ENCODE measurements around the gene SLC5A6.

SLC5A6 gene

DNA sequence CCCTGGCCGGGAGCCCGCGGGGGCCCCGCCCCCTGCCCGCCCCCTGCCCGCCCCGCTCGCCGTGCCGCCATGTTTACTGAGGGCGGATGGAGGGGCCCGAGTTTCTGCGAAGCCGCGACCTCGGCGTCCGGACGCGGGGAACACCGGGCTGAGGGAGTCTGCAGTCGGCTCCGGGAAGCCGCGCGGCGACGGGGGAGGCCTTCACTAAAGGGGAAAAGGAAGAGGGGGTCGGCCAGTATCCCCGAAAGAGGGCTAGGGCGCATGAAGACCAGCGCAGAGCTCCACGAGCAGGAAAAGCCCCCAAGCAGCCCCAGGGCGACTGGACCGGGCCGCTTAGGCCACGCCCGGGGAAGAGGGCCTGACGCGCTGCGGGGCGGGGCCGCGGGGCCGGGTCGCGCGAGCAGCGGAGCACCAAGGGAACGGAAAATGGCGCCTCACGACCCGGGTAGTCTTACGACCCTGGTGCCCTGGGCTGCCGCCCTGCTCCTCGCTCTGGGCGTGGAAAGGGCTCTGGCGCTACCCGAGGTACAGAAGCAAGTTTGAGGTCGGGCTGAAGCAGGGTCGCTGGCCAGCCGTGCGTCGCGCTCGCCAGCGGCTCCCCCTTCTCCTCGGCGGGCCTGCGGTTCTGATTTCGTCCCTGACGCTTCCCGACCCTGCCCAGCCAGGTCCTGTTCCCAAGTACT lies at the start of gene SLC5A6, which contains the start of gene ATRAID:
TSS of gene SLC5A6 (minus strand) at position 326 of the 683 bp plus-strand sequence. CDS start 4,618 bp downstream, outside the sequence.
TSS of gene ATRAID (plus strand) at position 99 of the 683 bp plus-strand sequence. CDS start at position 427, 328 bp downstream.
- peak; percentile 48 for DNase-seq (ENCODE audit: low read depth)

- DNase-seq (ENCODE audit: low read depth), result no peak
These were observed 49.3 kb upstream of the SLC5A6 start for GRCh38 chr2:27261241-27261925.

GRCh38 chr2:27258051-27258450 lies 46.0 kb upstream of the SLC5A6 start:
- no peak for DNase-seq (ENCODE audit: low read depth)

- DNase-seq (ENCODE audit: low read depth), result no peak
These were observed 44.9 kb upstream of the SLC5A6 start for GRCh38 chr2:27256855-27257454.

DNA sequence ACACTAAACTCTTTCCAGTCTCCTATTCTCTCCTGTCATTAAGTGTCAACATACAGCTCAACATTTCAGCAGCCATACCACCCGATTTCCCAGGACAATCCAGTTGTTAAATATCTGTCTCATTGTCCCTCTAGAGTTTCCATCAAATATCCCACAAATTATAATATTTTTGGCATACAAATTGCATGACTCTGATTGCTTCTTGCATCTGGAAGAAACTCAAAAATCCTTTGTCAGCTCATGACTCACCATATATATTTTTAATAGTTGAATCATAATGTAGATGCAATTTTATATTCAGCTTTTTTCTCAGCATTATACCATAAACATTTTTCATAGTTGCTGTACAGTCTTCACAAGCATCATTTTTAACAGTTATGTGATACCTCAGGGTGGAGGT lies 43.6 kb upstream of the SLC5A6 start:
- peak; percentile 11 for DNase-seq (ENCODE audit: low read depth)

DNA sequence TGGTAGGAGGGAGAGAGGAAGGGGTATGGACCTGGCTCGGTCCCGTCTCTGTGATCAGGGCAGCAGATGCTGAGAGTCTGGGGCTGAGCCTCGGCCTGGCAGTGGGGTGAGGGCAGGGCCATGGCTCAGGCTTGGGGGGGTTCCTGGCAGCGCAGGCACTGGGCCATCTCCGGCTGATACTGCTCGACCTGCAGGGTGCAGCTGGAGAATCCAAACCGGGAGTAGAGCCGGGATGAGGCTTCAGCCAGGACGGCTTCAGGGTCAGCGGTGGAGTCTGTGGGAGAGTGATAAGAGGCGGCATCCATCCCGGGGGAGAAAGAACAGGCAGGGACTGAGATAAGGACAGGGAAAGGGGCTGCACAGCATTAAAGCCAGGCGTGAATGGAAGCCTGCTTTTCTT lies 43.1 kb upstream of the SLC5A6 start:
- no peak for DNase-seq (ENCODE audit: low read depth)

DNA sequence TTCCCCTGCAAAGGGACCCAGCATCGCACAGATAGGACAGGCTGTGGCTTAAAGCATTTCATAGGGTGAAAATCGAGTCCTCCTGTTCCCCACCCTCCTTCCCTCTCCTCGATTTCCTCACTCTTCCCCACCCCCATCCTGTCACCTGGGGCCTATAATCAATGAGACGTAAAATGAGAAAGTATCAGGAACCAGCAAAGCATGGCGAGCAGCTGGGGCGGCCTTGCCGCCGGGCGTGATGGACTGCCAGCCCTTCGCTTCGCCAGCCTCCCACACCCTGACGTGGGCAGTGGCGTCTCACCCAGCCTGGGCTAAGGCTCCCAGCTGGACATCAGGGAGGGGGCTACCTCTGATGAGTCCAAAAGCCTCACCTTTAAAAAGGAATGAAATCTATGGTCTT lies 39.7 kb upstream of the SLC5A6 start:
- DNase-seq (ENCODE audit: low read depth), result no peak

DNA sequence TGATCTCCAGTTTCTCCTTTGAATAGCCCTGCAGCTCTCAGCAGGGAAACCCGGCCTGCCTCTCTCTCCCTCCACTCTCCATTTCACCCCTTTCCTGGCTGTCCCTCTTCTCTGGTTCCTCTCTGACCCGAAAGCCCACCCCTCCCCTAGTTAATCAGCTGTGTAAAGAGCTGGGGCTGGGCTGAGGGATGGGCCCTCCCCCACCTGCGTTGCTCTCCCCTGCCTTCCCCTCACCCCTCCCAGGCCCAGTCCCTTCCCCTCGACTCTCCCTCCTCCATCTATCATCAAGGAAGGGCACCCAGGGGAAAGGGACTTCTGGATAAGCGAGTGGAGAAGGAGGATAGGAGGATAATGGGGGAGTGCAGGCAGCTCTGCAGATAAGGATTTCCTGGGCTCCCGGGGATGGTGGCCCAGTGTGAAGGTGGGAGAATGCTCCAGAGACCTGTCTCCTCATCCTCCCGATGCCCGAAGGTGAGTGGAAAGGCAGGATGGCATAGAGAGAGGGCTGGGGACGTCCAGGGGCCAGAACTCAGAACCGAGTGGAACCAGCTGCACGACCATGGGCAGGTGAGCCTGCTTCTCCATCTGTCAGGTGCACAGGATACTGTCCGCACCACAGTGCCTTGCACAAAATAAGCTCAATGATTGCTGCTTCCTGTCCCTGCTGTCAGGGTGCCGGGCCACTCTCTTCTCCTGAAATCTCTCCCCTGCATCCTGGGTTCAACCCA lies 38.7 kb upstream of the SLC5A6 start:
- no peak for DNase-seq (ENCODE audit: low read depth)

- no peak for DNase-seq (ENCODE audit: low read depth)
These were observed 38.0 kb upstream of the SLC5A6 start for GRCh38 chr2:27249891-27250651.

DNA sequence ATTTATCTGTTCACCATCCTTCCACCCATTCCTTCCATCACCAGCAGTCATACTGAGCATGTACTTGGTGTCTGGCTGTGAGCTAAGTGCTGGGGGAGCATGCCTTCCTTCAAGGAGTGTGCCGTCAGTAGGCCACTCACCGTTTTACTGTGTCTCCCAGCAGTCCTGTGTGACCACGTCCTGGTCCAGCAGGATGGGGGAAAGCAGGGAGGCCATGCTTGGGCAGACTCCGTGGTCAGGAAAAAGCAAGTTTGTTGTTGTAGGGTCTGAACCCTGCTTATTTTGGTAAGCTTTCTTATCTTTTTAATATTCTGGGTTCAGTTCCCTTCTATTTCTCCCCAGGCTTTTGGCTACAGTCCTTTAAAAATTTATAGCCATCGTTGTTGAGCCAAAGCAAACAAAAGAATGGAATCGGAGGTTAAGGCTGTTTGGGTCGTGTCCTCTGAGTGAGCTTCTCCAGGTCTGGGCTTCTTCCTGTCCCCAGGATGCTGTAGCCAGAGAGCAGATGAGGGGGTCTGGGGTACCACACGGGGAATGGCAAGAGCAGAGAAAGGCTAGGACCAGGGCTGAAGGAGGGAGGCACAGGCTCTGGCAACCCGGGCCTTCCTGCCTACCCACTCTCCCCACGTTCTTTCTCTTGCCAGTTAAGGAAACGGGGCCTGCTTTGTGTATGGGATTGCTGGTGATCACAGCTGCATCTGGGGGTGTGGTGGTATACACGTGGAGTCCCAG lies 37.3 kb upstream of the SLC5A6 start:
- no peak for DNase-seq (ENCODE audit: low read depth)

GRCh38 chr2:27247893-27248292 lies 35.8 kb upstream of the SLC5A6 start:
- DNase-seq (ENCODE audit: low read depth), result no peak

- no peak for DNase-seq (ENCODE audit: low read depth)
These were observed 33.6 kb upstream of the SLC5A6 start for GRCh38 chr2:27245626-27246025.

DNA sequence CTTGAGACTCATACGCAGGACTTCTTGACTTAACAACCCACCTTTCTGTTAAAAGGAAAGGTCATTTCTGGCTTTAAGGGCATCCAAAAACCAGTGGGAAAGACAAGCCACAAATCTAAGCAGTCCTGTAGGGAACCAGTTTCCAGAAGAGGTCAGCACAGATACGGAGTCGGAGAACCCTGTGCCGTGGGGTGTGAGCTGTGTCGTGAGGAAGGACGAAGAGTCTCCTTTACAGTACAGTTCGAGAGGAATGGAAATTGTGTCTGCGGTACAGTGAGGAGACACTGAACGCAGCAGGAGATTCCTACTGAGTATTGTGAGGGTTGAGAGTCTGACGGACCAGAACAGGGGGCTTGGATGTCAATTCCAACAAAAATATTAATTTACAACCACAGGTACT lies 33.0 kb upstream of the SLC5A6 start:
- DNase-seq (ENCODE audit: low read depth), result no peak

DNA sequence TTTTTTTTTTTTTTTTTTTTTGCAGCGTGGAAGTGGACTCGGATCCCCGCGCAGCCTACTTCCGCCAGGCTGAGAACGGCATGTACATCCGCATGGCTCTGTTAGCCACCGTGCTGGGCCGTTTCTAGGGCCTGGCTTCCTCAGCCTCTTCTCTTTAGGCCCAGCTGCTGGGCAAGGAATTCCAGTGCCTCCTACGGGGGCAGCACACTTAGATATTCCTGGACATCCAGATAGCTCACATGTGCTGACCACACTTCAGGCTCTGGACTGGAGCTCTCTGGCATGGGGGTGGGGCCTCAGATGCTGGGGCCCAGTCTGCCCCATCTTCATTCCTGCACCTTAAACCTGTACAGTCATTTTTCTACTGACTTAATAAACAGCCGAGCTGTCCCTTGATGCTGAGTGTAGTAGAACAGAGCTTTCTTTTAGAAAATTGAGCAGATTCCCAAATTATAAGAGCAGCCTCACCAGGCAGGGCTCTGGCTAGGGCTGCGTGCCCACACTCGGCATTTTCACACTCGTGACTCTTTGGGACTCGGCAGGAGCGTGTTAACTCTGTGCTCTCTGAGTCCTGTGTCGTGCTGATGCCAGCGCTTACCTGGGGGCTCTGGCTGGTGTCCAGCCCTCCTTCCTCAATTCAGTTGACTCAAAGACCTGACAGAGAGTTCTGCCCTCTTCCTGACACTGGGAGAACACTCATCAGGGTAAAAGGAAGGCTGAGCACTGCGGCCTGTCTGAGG lies 31.5 kb upstream of the SLC5A6 start:
- no peak for DNase-seq (ENCODE audit: low read depth)

DNA sequence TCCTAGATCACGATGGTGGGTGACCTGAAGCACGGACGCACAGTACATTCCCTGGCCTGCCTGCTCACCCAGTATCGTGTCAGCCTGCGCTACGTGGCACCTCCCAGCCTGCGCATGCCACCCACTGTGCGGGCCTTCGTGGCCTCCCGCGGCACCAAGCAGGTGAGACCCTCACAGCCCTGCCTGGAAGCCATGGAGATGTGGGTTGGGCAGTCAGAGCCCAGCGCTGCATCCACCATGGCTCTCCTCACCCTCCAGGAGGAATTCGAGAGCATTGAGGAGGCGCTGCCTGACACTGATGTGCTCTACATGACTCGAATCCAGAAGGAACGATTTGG lies 30.5 kb upstream of the SLC5A6 start:
- DNase-seq (ENCODE audit: low read depth), result no peak

DNA sequence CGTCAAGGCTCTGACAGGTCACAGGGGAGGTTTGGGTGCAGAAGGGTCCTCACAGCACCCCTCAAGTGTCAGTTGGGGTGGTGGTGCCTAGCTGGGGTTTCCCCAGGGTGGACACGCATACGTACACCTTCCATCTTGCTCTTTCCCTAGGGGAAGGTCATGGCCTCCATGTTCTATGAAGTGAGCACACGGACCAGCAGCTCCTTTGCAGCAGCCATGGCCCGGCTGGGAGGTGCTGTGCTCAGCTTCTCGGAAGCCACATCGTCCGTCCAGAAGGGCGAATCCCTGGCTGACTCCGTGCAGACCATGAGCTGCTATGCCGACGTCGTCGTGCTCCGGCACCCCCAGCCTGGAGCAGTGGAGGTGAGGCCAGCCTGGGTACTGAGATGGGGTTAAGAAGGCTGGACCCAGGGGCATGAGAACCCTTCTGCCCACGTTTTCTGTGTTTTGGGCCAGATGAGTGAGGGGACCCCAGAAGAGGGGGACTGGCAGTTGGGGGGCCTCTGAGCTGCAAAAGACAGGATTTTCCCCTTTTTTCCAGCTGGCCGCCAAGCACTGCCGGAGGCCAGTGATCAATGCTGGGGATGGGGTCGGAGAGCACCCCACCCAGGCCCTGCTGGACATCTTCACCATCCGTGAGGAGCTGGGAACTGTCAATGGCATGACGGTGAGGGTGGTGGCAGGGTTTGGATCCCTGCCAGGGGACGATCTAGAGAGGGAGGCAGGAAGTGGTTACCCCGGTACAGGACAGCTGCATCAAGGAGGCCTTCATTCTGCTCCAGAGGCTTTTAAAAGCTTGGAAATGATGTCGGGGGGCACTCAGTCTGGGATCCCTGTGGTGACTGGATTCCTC lies 29.9 kb upstream of the SLC5A6 start:
- no peak for DNase-seq (ENCODE audit: low read depth)

DNA sequence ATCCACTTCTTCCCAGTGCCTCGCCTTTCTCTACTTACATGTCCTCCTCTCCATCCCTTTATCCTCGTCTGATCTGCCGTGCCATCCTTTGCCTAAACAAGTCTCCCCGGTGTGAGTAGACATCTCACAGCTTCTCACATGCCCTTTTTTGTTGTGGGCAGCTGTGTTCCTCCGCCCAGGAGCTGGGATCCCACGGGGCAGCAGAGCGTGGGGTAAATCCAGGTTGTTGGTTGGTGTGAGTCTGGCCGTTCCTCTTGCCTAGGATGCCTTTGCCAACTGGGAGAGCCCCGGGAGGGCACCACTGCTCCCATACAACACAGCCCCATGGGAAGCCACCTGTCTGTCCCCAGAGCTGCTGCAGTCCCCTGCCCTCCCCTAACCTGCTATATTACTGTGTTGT lies 28.3 kb upstream of the SLC5A6 start:
- DNase-seq (ENCODE audit: low read depth), result no peak

GRCh38 chr2:27238976-27239375 lies 26.9 kb upstream of the SLC5A6 start:
- DNase-seq (ENCODE audit: low read depth), result no peak

- DNase-seq (ENCODE audit: low read depth), result no peak
These were observed 25.4 kb upstream of the SLC5A6 start for GRCh38 chr2:27237341-27237945.

All from GM04503 (cell line).